HL-60/S4 treated with phorbol 12-myristate 13-acetate at 8.2 ng/mL for 4 days and 3 days (cell line): Measurements from ENCODE around the gene KDM4C.
"Not testable (repeated sequence)": the region's sequence is repeated elsewhere in the genome, so short reads cannot be mapped to it uniquely, and the experiment has no call there.

Source experiments
- in situ Hi-C: fragments of 300-500 bp; cut with MboI; formaldehyde crosslinking; loops from 2 replicates; pipeline ENCODE4 v1.15.0; 2022; ENCODE audit warnings: low sequenced_read_pairs

Gene KDM4C

DNA sequence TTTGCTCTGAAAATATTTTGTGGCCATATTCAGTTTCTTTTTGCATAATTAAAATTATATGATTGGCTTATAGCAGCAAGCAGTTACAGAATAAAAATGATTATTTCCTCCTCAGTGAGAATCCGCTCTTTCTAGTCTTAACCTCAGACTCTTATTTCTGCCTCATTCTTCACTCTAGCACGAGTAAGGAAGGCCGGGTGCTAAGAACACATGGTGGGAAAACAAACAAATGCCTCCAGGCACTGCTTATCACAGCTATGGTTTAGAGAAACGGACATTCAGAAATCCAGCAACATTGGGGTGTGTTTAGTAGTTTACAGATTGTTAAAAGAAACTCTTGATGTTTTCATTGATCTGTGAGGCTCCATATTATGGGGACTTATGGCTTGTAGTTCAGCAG, 168.7 kb downstream of the KDM4C start:
- in situ Hi-C loops, result no loop called here

DNA sequence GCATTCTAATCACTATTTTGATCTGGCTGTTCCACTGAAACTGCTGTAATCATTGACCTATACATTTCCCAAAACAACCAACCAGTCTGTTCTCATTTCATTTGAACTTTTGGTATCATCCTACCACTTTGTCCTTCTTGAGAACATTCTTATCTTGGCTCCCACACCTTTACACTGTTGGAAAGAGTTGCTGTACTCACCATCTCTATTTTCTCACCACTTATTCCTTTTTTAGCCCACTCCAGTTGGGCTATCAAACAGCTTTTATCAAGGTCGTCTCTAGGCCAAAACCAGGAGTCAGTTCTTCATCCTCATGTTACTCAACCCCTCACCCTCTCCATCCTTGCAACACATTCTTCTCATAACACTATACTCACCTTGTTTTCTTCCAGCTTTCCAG, 170.1 kb downstream of the KDM4C start:
- in situ Hi-C loops, result no loop called here

- in situ Hi-C loops, result no loop called here
These were observed 171.1 kb downstream of the KDM4C start for GRCh38 chr9:6928863-6929262.

DNA sequence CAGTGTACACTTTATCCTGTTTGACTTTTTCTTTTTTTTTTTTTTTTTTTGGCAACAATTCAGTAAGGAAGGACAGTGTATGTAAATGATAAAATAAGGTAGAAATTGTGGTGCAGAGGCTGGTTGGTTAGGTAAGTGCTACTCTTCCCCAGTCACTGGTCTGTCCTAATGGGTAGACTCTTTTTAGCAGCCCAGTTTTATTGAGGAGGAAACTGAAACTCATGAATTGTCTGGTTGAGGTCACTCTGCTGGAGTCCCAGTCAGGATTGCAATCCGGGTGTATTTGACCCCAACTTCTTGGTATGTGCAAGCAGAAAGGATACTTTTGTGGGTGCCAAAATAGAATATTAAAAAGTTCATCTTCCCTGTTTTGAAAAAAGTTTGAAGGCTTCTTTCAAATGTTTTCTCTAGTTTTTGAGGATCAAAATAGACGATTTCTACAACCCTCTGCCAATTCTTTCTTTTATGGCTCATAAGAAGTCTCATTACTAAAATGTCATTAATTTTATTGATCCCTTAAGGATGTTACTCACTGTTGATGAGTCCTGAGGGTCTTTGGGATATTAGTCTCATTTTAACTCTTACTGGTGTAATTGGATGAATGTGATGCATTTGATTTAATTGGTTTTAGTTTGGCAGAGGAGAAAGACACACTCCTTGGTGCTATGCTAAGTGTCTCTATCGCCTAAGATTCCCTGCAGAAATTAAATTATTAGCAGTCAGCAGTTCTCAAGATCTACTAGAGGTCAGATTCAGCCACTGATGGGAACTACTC, 171.9 kb downstream of the KDM4C start:
- in situ Hi-C loops, result no loop called here

- in situ Hi-C loops, result no loop called here
These were observed 173.1 kb downstream of the KDM4C start for GRCh38 chr9:6930827-6931226.

DNA sequence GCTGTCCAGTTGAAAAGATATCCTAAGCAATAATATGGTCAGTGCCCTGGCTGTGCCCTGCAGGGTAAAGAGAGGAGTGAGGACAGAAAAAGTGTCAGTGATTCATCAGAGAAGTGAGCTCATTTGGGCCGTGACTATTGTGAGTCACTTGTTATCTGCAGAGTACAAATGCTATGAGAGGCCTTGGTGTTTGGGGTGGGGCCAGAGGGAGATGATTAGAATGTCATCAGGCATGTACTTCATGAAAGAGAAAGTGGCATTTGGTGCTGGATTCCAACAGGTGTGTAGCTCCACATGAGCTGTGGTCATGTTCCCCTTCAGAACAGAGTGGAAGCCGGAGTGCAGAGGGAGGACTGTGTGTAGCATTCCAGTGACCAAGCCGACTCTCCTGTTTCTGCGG, 174.1 kb downstream of the KDM4C start:
- in situ Hi-C loops, result no loop called here

DNA sequence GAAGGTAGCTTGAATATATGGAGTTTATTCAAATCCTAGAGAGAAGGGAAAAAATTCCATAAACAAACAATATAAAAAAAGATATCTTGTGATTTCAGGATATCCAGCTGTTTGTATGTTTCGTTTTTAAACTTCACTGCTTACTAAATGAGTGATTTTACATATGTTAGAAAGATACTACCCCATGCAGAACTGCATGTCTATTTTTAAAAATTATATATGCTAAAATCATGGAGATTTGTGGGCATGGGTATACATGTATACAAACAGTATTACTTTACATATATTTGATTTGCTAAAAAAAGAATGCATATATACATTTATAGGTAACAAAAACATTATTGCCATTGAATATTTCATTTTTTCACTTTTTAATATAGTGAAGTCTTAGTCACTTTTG, 178.3 kb downstream of the KDM4C start:
- in situ Hi-C loops, result no loop called here

DNA sequence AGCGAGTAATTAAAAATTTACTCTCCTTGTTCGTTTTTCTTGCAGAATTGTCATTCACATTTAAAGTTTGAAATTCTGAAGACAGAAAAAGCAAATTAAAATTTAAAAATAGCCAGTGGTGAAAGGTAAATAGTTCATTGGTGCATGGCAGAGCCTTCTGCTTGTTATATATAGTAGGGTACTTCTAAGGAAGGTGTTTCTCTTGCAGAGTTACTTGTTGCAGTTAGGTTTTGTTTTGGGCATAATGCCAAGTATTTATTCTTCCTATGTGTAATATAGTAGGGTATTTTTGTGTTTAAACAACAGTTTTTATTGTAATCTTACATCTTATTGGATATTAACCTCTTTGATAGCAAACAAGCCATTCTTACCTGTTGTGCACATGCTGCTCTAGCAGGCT, 179.4 kb downstream of the KDM4C start:
- in situ Hi-C loops, result no loop called here

DNA sequence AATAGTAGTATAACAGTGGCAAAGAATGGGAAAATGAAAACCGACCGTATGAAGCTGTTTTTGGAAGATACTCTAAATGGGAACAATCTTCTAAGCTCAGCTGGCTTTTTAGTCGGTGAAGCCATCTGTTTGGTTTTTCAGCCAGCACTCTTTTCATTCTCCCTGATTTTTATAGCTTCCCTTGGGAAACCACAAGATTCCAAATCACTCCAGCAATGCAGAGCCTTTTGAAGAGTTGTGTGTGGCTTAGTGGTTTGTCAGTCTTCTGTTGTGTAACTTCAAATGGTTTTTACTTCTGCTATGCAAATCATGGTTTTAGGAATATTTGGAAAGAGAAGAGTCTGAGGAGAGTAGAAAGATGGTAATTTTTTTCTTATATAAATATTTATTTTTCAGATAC, 180.7 kb downstream of the KDM4C start:
- in situ Hi-C loops, result no loop called here

DNA sequence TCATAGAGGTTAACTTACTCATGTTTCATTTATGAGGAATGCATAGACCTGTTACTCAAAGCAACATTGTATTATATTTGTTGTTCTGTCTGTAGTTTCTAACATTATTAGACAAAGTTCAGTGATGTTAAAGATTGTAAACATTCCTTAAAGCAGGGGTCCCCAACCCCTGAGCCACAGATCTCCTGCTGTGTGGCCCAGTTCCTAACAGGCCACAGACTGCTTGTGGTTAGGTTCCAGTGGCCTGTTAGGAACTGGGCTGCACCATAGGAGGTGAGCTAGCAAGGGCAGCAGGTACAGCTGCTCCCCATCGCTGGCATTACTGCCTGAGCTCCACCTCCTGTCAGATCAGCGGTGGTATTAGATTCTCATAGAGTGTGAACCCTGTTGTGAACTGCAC, 181.1 kb downstream of the KDM4C start:
- in situ Hi-C loops, result no loop called here

DNA sequence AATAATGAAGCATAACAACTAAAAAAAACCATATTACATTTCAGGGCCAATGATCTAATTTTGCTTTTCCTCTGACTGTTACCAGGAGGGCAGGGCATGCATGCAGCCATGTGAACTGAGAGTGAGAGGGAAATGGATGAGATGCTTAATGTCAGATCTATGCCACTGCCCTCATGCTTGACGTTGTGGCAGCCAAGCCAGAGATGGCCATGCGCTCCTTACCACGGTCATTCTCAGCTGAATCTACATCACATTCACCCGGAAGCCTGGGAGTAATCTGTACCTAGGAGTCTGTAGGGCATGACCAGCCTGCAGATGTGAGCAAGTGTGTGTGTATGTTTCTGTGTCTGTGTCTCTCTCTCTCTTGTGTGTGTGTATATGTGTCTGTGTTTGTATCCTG, 183.7 kb downstream of the KDM4C start:
- in situ Hi-C loops, result no loop called here

GRCh38 chr9:6942406-6942805, 184.6 kb downstream of the KDM4C start:
- in situ Hi-C loops, result no loop called here

GRCh38 chr9:6943293-6943692, 185.5 kb downstream of the KDM4C start:
- in situ Hi-C loops, result no loop called here

DNA sequence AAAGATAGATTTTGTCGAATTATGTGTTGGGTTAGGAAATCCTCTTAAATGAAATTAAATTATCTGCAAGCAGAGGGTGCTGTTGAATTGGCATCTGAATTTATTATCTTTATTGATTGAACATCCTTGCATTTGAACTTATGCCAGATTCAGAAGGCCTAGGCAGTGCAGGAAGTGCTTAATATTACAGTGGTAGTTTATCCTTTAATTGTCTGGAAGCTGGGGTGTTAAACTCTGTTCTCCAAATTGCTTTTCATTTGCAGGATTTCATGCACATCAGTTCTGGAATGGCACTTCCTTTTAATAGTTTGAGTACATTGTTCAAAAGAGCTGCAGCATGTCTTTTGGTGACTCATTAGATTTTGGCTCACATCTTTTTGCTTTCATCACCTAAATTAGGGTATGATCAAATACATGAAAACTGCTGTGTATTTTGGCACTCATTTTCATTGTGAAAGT, 186.3 kb downstream of the KDM4C start:
- in situ Hi-C loops, result no loop called here

DNA sequence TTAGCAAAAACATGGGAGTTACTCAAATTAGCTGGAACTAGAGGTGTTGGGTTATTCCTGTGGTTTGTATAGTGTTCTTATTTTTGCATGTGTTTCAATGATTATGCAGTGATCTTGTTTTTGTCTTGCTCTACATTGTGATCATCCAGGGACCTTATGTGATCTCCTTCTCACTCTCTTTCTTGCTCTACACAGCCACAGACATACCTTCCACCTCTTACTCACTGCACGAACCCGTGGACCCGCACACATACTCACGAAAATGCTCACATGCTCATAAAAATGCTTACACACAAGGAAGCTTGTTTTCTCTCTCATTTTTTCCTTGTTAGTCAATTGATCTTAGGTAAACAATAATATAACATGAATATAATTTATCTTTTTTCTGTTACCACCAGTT, 187.1 kb downstream of the KDM4C start:
- in situ Hi-C loops, result no loop called here

- in situ Hi-C loops, result no loop called here
These were observed 188.0 kb downstream of the KDM4C start for GRCh38 chr9:6945816-6946215.

- in situ Hi-C loops, result no loop called here
These were observed 188.9 kb downstream of the KDM4C start for GRCh38 chr9:6946583-6947166.

DNA sequence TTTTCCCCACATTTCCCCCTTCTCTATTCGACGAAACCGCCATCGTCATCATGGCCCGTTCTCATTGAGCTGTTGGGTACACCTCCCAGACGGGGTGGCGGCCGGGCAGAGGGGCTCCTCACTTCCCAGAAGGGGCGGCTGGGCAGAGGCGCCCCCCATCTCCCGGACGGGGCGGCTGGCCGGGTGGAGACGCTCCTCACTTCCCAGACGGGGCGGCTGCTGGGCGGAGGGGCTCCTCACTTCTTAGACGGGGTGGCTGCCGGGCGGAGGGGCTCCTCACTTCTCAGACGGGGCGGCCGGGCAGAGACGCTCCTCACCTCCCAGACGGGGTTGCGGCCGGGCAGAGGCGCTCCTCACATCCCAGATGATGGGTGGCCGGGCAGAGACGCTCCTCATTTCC, 191.1 kb downstream of the KDM4C start:
- in situ Hi-C loops, result not testable (repeated sequence)

GRCh38 chr9:6955251-6955921, 197.6 kb downstream of the KDM4C start:
- in situ Hi-C loops, result no loop called here

DNA sequence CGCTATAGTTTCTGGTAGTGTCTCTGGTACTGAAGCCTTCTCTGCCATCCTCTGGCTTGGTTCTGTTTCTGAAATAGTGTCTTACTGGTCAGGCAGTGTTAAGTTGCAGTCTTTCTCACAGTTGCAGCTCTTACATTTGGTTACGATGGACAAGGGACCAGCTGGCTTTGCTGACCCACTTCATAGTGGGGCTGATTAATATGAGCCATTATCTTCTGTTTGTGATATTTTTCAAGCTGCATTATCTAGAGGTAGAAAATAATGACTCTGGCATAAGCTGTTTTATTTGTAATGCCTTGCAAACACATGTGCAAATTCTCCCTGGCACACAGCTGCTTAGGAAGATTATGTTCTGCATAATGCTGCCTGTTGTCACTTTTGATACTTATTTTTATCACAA, 199.1 kb downstream of the KDM4C start:
- in situ Hi-C loops, result no loop called here

GRCh38 chr9:6959270-6960000, 201.7 kb downstream of the KDM4C start:
- in situ Hi-C loops, result no loop called here

GRCh38 chr9:6960777-6961176, 203.0 kb downstream of the KDM4C start:
- in situ Hi-C loops, result no loop called here
